ENCODE results near the gene RAB8B.

- TF ChIP-seq, protein P1, sequence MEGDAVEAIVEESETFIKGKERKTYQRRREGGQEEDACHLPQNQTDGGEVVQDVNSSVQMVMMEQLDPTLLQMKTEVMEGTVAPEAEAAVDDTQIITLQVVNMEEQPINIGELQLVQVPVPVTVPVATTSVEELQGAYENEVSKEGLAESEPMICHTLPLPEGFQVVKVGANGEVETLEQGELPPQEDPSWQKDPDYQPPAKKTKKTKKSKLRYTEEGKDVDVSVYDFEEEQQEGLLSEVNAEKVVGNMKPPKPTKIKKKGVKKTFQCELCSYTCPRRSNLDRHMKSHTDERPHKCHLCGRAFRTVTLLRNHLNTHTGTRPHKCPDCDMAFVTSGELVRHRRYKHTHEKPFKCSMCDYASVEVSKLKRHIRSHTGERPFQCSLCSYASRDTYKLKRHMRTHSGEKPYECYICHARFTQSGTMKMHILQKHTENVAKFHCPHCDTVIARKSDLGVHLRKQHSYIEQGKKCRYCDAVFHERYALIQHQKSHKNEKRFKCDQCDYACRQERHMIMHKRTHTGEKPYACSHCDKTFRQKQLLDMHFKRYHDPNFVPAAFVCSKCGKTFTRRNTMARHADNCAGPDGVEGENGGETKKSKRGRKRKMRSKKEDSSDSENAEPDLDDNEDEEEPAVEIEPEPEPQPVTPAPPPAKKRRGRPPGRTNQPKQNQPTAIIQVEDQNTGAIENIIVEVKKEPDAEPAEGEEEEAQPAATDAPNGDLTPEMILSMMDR (IDR thresholded peaks at IDR 0.05 in 4 of 5, conservative IDR thresholded peaks at IDR 0.05 in 1 of 5) = no peak
- TF ChIP-seq POLR2A (IDR thresholded peaks at IDR 0.05) = no peak
These were observed 41.8 kb downstream of the RAB8B start for GRCh38 chr15:63231206-63231605.
